Erythroblast (primary cell): Measurements from ENCODE around the gene KRTAP12-3.

Experiments used
- GATA1 ChIP-seq: IDR thresholded peaks from 2 replicates; pipeline ENCODE4 v1.6.1; 2011; ENCODE audit warnings: low read depth, mild to moderate bottlenecking, control low read depth, low read length, moderate library complexity
- POLR2A ChIP-seq: IDR thresholded peaks from 2 replicates; pipeline ENCODE4 v1.6.1; 2011; ENCODE audit warnings: mild to moderate bottlenecking, low read length

GRCh38 chr21:44640761-44641160, 17.0 kb upstream of the KRTAP12-3 start:
- TF ChIP-seq POLR2A (no peak), GATA1 (no peak)
